ENCODE results near the gene CBLB.

GRCh38 chr3:105912891-105913290, 44.1 kb upstream of the CBLB start:
- no peak for TF ChIP-seq CTCF (IDR thresholded peaks at IDR 0.05; ENCODE audit: low read depth, low read length)
- TF ChIP-seq EZH2phosphoT487 (IDR thresholded peaks at IDR 0.05; ENCODE audit: low read depth): no peak

Data from OCI-LY3 (cell line).